Cardiac muscle cell (in vitro differentiated cells and primary cell): Measurements from ENCODE around the gene PARPBP. TPM values are rescaled to one million over a fixed set of nuclear protein-coding genes. Genes with fewer than 3 reads are reported as not detected.
"Not testable (repeated sequence)": the region's sequence is repeated elsewhere in the genome, so short reads cannot be mapped to it uniquely, and the experiment has no call there.

Source experiments
- DNase-seq, 2 donors: peaks; one replicate each; pipeline versions ENCODE4 v3.0.0 to v3.0.0-alpha.2; 2010 to 2017; ENCODE audit warnings: low read depth in 1 of 2, low spot score in 1 of 2
- H3K27ac ChIP-seq: fragments of 200-600 bp; sonication (generic); 2 replicates; pipeline ENCODE4 v1.5.1; 2016
- H3K27me3 ChIP-seq: fragments of 200-600 bp; sonication (generic); 2 replicates; pipeline ENCODE4 v1.6.0; 2016; ENCODE audit warnings: control low read depth
- H3K36me3 ChIP-seq: fragments of 200-600 bp; sonication (generic); 2 replicates; pipeline ENCODE4 v1.5.1; 2016; ENCODE audit warnings: control low read depth
- H3K4me1 ChIP-seq: fragments of 200-600 bp; sonication (generic); 2 replicates; pipeline ENCODE4 v1.8.1; 2017; ENCODE audit warnings: low read depth, mild to moderate bottlenecking, mixed run types
- H3K4me3 ChIP-seq: fragments of 200-600 bp; sonication (generic); 2 replicates; pipeline ENCODE4 v1.5.1; 2016; ENCODE audit warnings: mild to moderate bottlenecking
- H3K9me3 ChIP-seq: fragments of 200-600 bp; sonication (generic); 2 replicates; pipeline ENCODE4 v1.5.1; 2017; ENCODE audit warnings: low read depth, mild to moderate bottlenecking, control low read depth
- CTCF ChIP-seq: IDR thresholded peaks from 2 replicates; pipeline ENCODE4 v1.5.1; 2012; ENCODE audit warnings: low read depth, mild to moderate bottlenecking, low read length
- polyA plus RNA-seq: library from polyadenylated mRNA; unstranded; fragments of >200 nt; fragmentation: Nextera tagmentation; extraction: Ambion mirVana; gene quantifications from 2 replicates; pipeline ENCODE4 v1.2.1, GENCODE V29; 2016
- total RNA-seq: library from RNA; depleted of rRNA; stranded (reverse); fragments of >200 nt; gene quantifications from 2 replicates; pipeline ENCODE4 v1.2.3, GENCODE V29; 2016

The PARPBP gene
- total and polyA plus RNA-seq, 2 experiments from 2014 or later = 7.7 to 8.2 TPM

- Histone ChIP-seq H3K4me3 (no peak overlapping the region), H3K27me3 (no peaks in the 10 kb centered on the region), H3K27ac (no peak overlapping the region), H3K9me3 (no peaks in the 10 kb centered on the region), H3K4me1 (no peaks in the 10 kb centered on the region), H3K36me3 (no peaks in the 10 kb centered on the region)
- DNase-seq = no peak
- no peak for TF ChIP-seq CTCF
Observed at GRCh38 chr12:102144221-102144620, 24.2 kb downstream of the PARPBP start.

- not testable (repeated sequence) for H3K27ac ChIP-seq, DNase-seq, H3K9me3 ChIP-seq
Observed at GRCh38 chr12:102147062-102147587, 27.1 kb downstream of the PARPBP start.

GRCh38 chr12:102155206-102155605, 35.2 kb downstream of the PARPBP start:
- H3K27me3 ChIP-seq, H3K9me3 ChIP-seq, DNase-seq, H3K4me3 ChIP-seq, H3K27ac ChIP-seq, H3K4me1 ChIP-seq, H3K36me3 ChIP-seq: not testable (repeated sequence)

More at GRCh38 chr12:102147062-102147587, 27.1 kb downstream of the PARPBP start:
- not testable (repeated sequence) for H3K27me3 ChIP-seq, H3K36me3 ChIP-seq, H3K4me1 ChIP-seq, H3K4me3 ChIP-seq

GRCh38 chr12:102163383-102163782, 43.4 kb downstream of the PARPBP start:
- TF ChIP-seq CTCF = no peak
- Histone ChIP-seq H3K36me3 (no peaks in the 10 kb centered on the region), H3K27me3 (no peaks in the 10 kb centered on the region), H3K4me1 (no peaks in the 10 kb centered on the region), H3K27ac (no peak overlapping the region), H3K9me3 (no peaks in the 10 kb centered on the region), H3K4me3 (no peak overlapping the region)
- DNase-seq = no peak

- no peak for TF ChIP-seq CTCF
- Histone ChIP-seq H3K4me3 (no peak overlapping the region), H3K27ac (no peak overlapping the region), H3K4me1 (no peaks in the 10 kb centered on the region), H3K9me3 (no peaks in the 10 kb centered on the region), H3K27me3 (no peaks in the 10 kb centered on the region), H3K36me3 (no peaks in the 10 kb centered on the region)
- DNase-seq = no peak
Observed at GRCh38 chr12:102167821-102168604, 48.0 kb downstream of the PARPBP start.

- Histone ChIP-seq H3K27me3 (no peaks in the 10 kb centered on the region), H3K9me3 (no peaks in the 10 kb centered on the region), H3K27ac (no peak overlapping the region), H3K4me3 (no peak overlapping the region), H3K4me1 (no peaks in the 10 kb centered on the region), H3K36me3 (no peaks in the 10 kb centered on the region)
- TF ChIP-seq CTCF = peak; percentile 71
- DNase-seq = peak; percentile 42 to 52
Observed at GRCh38 chr12:102169922-102170621, 50.1 kb downstream of the PARPBP start.
